Hematopoietic multipotent progenitor cell (in vitro differentiated cells): Measurements from ENCODE around the gene SMYD5. TPM values are rescaled to one million over a fixed set of nuclear protein-coding genes. Genes with fewer than 3 reads are reported as not detected.

ENCODE experiments used
- DNase-seq, 3 donors: peaks; one replicate each; pipeline ENCODE4 v3.0.0-alpha.2; 2011 to 2015; ENCODE audit warnings: low read depth in 2 of 3, low spot score in 2 of 3
- total RNA-seq: library from RNA; depleted of rRNA; stranded (reverse); fragments of >200 nt; gene quantifications from one replicate; pipeline ENCODE4 v1.2.3, GENCODE V29; 2012

The SMYD5 gene
- total RNA-seq, 1 donor, result 23.7 TPM

DNA sequence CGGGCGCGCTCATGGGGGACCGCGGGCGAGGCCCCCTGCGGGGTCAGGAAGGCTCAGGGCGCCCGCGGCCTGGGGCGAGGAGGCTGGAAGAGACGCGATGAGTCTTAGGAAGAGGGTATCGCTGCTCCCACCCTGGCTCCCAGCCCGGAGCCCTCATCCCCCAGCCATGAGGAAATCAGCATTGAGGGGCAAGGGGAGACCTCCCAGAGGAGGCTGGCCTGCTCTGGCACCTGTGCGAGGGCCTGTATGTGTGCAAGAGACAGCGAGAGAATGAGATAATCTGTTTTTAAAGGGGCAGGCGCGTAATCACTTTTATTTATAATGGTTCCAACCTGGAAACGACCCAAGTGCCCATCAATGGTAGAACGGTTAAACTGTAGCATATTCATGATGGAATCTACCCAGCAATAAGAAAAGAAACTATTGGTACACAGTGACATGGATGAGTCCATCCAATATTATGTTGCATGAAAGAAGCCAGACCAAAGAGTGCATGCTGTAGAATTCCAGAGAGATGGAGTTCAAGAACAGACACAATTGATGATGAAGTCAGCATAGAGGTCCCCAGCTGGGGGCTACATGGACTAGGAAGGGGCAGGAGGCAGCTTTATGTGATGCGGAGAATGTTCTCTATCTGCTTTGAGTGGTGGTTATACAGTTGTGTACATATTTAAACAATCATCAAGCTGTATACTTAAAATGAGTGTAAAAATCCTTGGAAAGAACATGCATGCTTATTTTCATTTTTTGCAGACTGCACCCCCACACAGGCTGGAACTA, 55.8 kb downstream of the SMYD5 start:
- DNase-seq, result no peak

DNA sequence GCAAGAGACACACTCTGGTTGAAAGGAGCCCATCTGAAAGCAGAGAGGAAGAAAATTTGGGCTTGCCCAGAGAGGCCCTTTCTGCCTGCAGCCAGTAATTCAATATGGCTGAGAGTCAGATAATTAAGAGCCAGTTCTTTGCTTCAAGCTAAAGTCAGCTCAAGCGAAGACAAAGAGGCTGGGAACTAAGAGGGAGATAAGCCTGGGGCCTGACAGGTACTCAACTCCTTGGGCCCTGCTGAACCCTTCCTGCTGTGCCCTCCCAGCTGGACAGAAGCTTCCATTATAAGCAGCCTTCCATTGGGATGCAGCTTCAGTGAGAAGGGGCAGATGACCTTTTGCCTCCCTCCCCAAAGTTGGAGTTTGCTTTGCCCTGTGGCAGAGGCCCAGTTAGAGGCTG, 58.2 kb downstream of the SMYD5 start:
- no peak for DNase-seq

Other genes starting within 250 kb of the SMYD5 start
- 28.8 TPM for gene SFXN5, start 142.5 kb upstream of the SMYD5 start, total RNA-seq
- gene RAB11FIP5, start 101.3 kb upstream of the SMYD5 start, total RNA-seq, result 4.3 TPM
- not detected for gene NOTO, start 11.7 kb upstream of the SMYD5 start, total RNA-seq
- 12.1 TPM for gene PRADC1, start 19.0 kb downstream of the SMYD5 start, total RNA-seq
- 211 TPM for gene CCT7, start 20.1 kb downstream of the SMYD5 start, total RNA-seq
- 10.5 TPM for gene FBXO41, start 70.2 kb downstream of the SMYD5 start, total RNA-seq
- 0.54 TPM for gene EGR4, start 79.3 kb downstream of the SMYD5 start, total RNA-seq
- gene ALMS1, start 171.6 kb downstream of the SMYD5 start, total RNA-seq, result 18.3 TPM